Measurements from ENCODE around the gene RNF41.

- TF ChIP-seq CTCF (IDR thresholded peaks at IDR 0.05) (no peak), POLR2A (IDR thresholded peaks at IDR 0.05) (no peak)
Observed at GRCh38 chr12:56165369-56165768, 56.4 kb downstream of the RNF41 start.
